Endothelial cell of umbilical vein (primary cell): ENCODE results near the gene RAB11FIP2. TPM values are rescaled to one million over a fixed set of nuclear protein-coding genes. Genes with fewer than 3 reads are reported as not detected.

Source experiments
- BruUV-seq: library from RNA; stranded (reverse); fragments of 400-500 nt; replicated peaks from 2 replicates; lab custom pipeline; 2021; lab: Mats Ljungman, UMichigan
- CTCF ChIA-PET: fragments of 300-600, 350-600 bp; sonication (Branson Sonifier 250); formaldehyde crosslinking; loops from one replicate; lab custom pipeline; 2021; ENCODE audit warnings: antibody characterized with exemption, inconsistent platforms; lab: Charles Lee
- POLR2A ChIA-PET: fragments of 300-600, 350-600 bp; sonication (Branson Sonifier 250); formaldehyde crosslinking; loops from one replicate; lab custom pipeline; 2021; ENCODE audit warnings: antibody characterized with exemption, inconsistent platforms; lab: Charles Lee
- DNase-seq: peaks from one replicate; pipeline ENCODE4 v3.0.0-alpha.2; 2011; ENCODE audit warnings: low read depth, low spot score
- FAIRE-seq: peaks from 2 replicates; lab custom pipeline; 2011; peaks lifted over from hg19 to GRCh38; lab: Jason Lieb, UNC
- H2AFZ ChIP-seq: 2 replicates; pipeline ENCODE4 v1.6.0; 2012; ENCODE audit warnings: low read depth, low read length, control low read depth, inconsistent platforms
- H3K27ac ChIP-seq: 2 replicates; pipeline ENCODE4 v1.5.1; 2011; ENCODE audit warnings: low read depth, mild to moderate bottlenecking, control low read depth, low read length, moderate library complexity; ENCODE audit not compliant: insufficient read depth
- H3K27me3 ChIP-seq, 2 experiments: 2 replicates each; pipeline versions ENCODE4 v1.6.0 to v1.6.1; 2011; ENCODE audit warnings: low read length in 2 of 2, mixed read lengths in 1 of 2; ENCODE audit not compliant: control insufficient read depth in 2 of 2, insufficient read depth in 2 of 2
- H3K36me3 ChIP-seq, 2 experiments: 2 replicates in 1 of 2; 3 replicates in 1 of 2; pipeline ENCODE4 v1.5.1; 2011; ENCODE audit warnings: low read length in 2 of 2, mild to moderate bottlenecking in 1 of 2, moderate library complexity in 1 of 2; ENCODE audit not compliant: control insufficient read depth in 2 of 2, insufficient read depth in 2 of 2; ENCODE audit errors: extremely low read depth in 1 of 2
- H3K4me1 ChIP-seq: 3 replicates; pipeline ENCODE4 v1.5.1; 2011; ENCODE audit warnings: mild to moderate bottlenecking, low read length; ENCODE audit not compliant: control insufficient read depth, insufficient read depth; ENCODE audit errors: extremely low read depth
- H3K4me2 ChIP-seq: 2 replicates; pipeline ENCODE4 v1.6.1; 2011; ENCODE audit warnings: low read length, control low read depth, mixed read lengths; ENCODE audit not compliant: insufficient read depth
- H3K4me3 ChIP-seq, 3 experiments: fragments of 200-600 bp in 1 of 3; sonication (generic), shearing (Covaris generic) in 1 of 3; replicated peaks in 1 of 3; 2 replicates each; pipeline ENCODE4 v1.5.1; 2011 to 2016; ENCODE audit warnings: control low read depth in 3 of 3, low read length in 3 of 3, mild to moderate bottlenecking in 2 of 3, inconsistent platforms in 1 of 3, low read depth in 1 of 3, moderate library complexity in 1 of 3; ENCODE audit not compliant: insufficient read depth in 1 of 3
- H3K79me2 ChIP-seq: 2 replicates; pipeline ENCODE4 v1.6.0; 2012; ENCODE audit warnings: low read length, inconsistent platforms; ENCODE audit not compliant: control insufficient read depth, insufficient read depth
- H3K9ac ChIP-seq: replicated peaks from 2 replicates; pipeline ENCODE3; 2011; ENCODE audit warnings: low read length, control low read depth; ENCODE audit not compliant: insufficient read depth; ENCODE audit errors: extremely low read depth
- H3K9me1 ChIP-seq: replicated peaks from 3 replicates; pipeline ENCODE4 v1.6.0; 2011; ENCODE audit warnings: mild to moderate bottlenecking, low read length; ENCODE audit not compliant: control insufficient read depth, insufficient read depth; ENCODE audit errors: extremely low read depth
- H3K9me3 ChIP-seq: replicated peaks from 2 replicates; pipeline ENCODE4 v1.5.1; 2012; ENCODE audit warnings: low read length, inconsistent platforms; ENCODE audit not compliant: control insufficient read depth, insufficient read depth
- H4K20me1 ChIP-seq: replicated peaks from 2 replicates; pipeline ENCODE3; 2011; ENCODE audit warnings: mild to moderate bottlenecking, low read length; ENCODE audit not compliant: control insufficient read depth, insufficient read depth; ENCODE audit errors: extremely low read depth
- CTCF ChIP-seq, 2 donors: IDR thresholded peaks; 1 replicate in 1 of 2; 2 replicates in 1 of 2; pipeline ENCODE4 v1.5.1; 2011; ENCODE audit warnings: low read length in 2 of 2, mild to moderate bottlenecking in 2 of 2, moderate library complexity in 2 of 2, control low read depth in 1 of 2, inconsistent platforms in 1 of 2, low read depth in 1 of 2; ENCODE audit not compliant: insufficient read depth in 1 of 2; ENCODE audit errors: extremely low read depth in 1 of 2
- EZH2 ChIP-seq: IDR thresholded peaks from 2 replicates; pipeline ENCODE4 v1.6.1; 2012; ENCODE audit warnings: borderline replicate concordance, low read depth, mild to moderate bottlenecking, moderate library complexity, low read length, inconsistent platforms; ENCODE audit not compliant: severe bottlenecking
- FOS ChIP-seq: IDR thresholded peaks from 2 replicates; pipeline ENCODE4 v1.6.1; 2011; ENCODE audit warnings: mild to moderate bottlenecking, low read length, moderate library complexity, borderline replicate concordance; ENCODE audit not compliant: insufficient read depth
- GATA2 ChIP-seq: IDR thresholded peaks from 2 replicates; pipeline ENCODE4 v1.7.0; 2011; ENCODE audit warnings: low read depth, mild to moderate bottlenecking, moderate library complexity, mixed read lengths, low read length; ENCODE audit not compliant: insufficient read length, insufficient read depth
- JUN ChIP-seq: IDR thresholded peaks from 2 replicates; pipeline ENCODE4 v1.6.1; 2011; ENCODE audit warnings: borderline replicate concordance, low read depth; ENCODE audit not compliant: insufficient read length, insufficient read depth
- MAX ChIP-seq: IDR thresholded peaks from 2 replicates; pipeline ENCODE4 v1.6.1; 2011; ENCODE audit not compliant: insufficient read depth, insufficient read length
- MYC ChIP-seq: IDR thresholded peaks from one replicate; pipeline ENCODE4 v1.6.1; 2011; ENCODE audit warnings: mild to moderate bottlenecking, low read depth, low read length
- POLR2A ChIP-seq: IDR thresholded peaks from 2 replicates; pipeline ENCODE4 v1.6.1; 2012; ENCODE audit warnings: low read depth, mild to moderate bottlenecking, control low read depth, low read length
- POLR2AphosphoS5 ChIP-seq: IDR thresholded peaks from 2 replicates; pipeline ENCODE4 v1.6.1; 2012; ENCODE audit warnings: low read depth, mild to moderate bottlenecking, control low read depth, low read length, moderate library complexity; ENCODE audit not compliant: insufficient read depth
- dilution Hi-C: fragments of 300-500 bp; cut with MboI; formaldehyde crosslinking; loops from one replicate; pipeline ENCODE4 v1.15.0; 2019; ENCODE audit warnings: low sequenced_read_pairs; ENCODE audit not compliant: extremely low pct_ligation_motif_present
- intact Hi-C: fragments of 100-400 bp; cut with micrococcal nuclease; formaldehyde crosslinking; loops from one replicate; pipeline ENCODE4 v1.10.0; 2022
- polyA plus RNA-seq, 4 experiments: library from polyadenylated mRNA; depleted of rRNA in 3 of 4; stranded (reverse) in 3 of 4; unstranded in 1 of 4; fragments of >200 nt; gene quantifications; 2 replicates each; pipeline versions ENCODE4 v1.2.1 to v1.2.3, GENCODE V29; 2011 to 2012; ENCODE audit warnings: missing spikeins in 1 of 4
- total RNA-seq: library from RNA; stranded (reverse); gene quantifications from 2 replicates; pipeline ENCODE4 v1.2.3, GENCODE V29; 2021

RAB11FIP2 gene
- total and polyA plus RNA-seq, 2 donors (not counting 3 experiments of a cell fraction or from before 2014, with no cell fraction given), result 1.9 to 8.6 TPM

GRCh38 chr10:118057361-118057760, 10.6 kb upstream of the RAB11FIP2 start:
- FAIRE-seq, result no peak
- ChIA-PET POLR2A (interaction anchor here (0.5 kb wide), 1 partner anchor 877 kb away, joined by 3 read pairs; no protein-coding TSS in a partner anchor), CTCF (interaction anchor here (1.0 kb wide), 1 partner anchor 9 kb away, joined by 4 read pairs; no protein-coding TSS in a partner anchor)
- no peak for DNase-seq
- no peaks in the 10 kb centered on the region for H3K27me3 ChIP-seq
- no peaks in the 10 kb centered on the region for H3K4me1 ChIP-seq
- BruUV-seq, result no TSS peak
- H3K27ac ChIP-seq, result no peak overlapping the region
- dilution Hi-C loops, result no loop called here
- no peak overlapping the region for H2AFZ ChIP-seq
- H3K9me1 ChIP-seq, result no peaks in the 10 kb centered on the region
- no peaks in the 10 kb centered on the region for H3K9me3 ChIP-seq
- no peaks in the 10 kb centered on the region for H3K36me3 ChIP-seq
- no peaks in the 10 kb centered on the region for H4K20me1 ChIP-seq
- H3K9ac ChIP-seq, result no peak overlapping the region
- no peak overlapping the region for H3K4me3 ChIP-seq
- no peak overlapping the region for H3K4me2 ChIP-seq
- TF ChIP-seq FOS (no peak), GATA2 (no peak), MYC (no peak), JUN (no peak), EZH2 (no peak), MAX (no peak), CTCF (IDR thresholded peaks at IDR 0.05; ENCODE audit: extremely low read depth in 1 of 2, insufficient read depth in 1 of 2, low read depth in 1 of 2, low read length in 2 of 2) (no peak), POLR2A (no peak), POLR2AphosphoS5 (no peak)
- H3K79me2 ChIP-seq, result no peaks in the 10 kb centered on the region
- intact Hi-C loops, result no loop called here
